ENCODE data around the gene FOXJ3.

FOXJ3 gene

GRCh38 chr1:42319128-42319851 is 15.7 kb downstream of the FOXJ3 start:
- peak; percentile 77 for DNase-seq (ENCODE audit: low read depth)
- H3K4me3 ChIP-seq (ENCODE audit: low read depth, low read length), result no peak overlapping the region
- no peak for TF ChIP-seq CTCF (conservative IDR thresholded peaks at IDR 0.05; ENCODE audit: low read depth, low read length)

- H3K4me3 ChIP-seq (ENCODE audit: low read depth, low read length), result no peak overlapping the region
- peak; percentile 40 for DNase-seq (ENCODE audit: low read depth)
- TF ChIP-seq CTCF (conservative IDR thresholded peaks at IDR 0.05; ENCODE audit: low read depth, low read length), result no peak
These were observed 16.4 kb downstream of the FOXJ3 start for GRCh38 chr1:42318601-42319000.

- DNase-seq (ENCODE audit: low read depth), result no peak
- no peak overlapping the region for H3K4me3 ChIP-seq (ENCODE audit: low read depth, low read length)
- TF ChIP-seq CTCF (conservative IDR thresholded peaks at IDR 0.05; ENCODE audit: low read depth, low read length), result no peak
These were observed 17.7 kb downstream of the FOXJ3 start for GRCh38 chr1:42317308-42317707.

- no peak for DNase-seq (ENCODE audit: low read depth)
- no peak for TF ChIP-seq CTCF (conservative IDR thresholded peaks at IDR 0.05; ENCODE audit: low read depth, low read length)
- no peak overlapping the region for H3K4me3 ChIP-seq (ENCODE audit: low read depth, low read length)
These were observed 18.7 kb downstream of the FOXJ3 start for GRCh38 chr1:42316292-42316691.

GRCh38 chr1:42315500-42315899 is 19.5 kb downstream of the FOXJ3 start:
- H3K4me3 ChIP-seq (ENCODE audit: low read depth, low read length), result no peak overlapping the region
- no peak for DNase-seq (ENCODE audit: low read depth)
- no peak for TF ChIP-seq CTCF (conservative IDR thresholded peaks at IDR 0.05; ENCODE audit: low read depth, low read length)

GRCh38 chr1:42313970-42314369 is 21.1 kb downstream of the FOXJ3 start:
- no peak overlapping the region for H3K4me3 ChIP-seq (ENCODE audit: low read depth, low read length)
- no peak for TF ChIP-seq CTCF (conservative IDR thresholded peaks at IDR 0.05; ENCODE audit: low read depth, low read length)
- DNase-seq (ENCODE audit: low read depth), result no peak

GRCh38 chr1:42312576-42313212 is 22.3 kb downstream of the FOXJ3 start:
- no peak overlapping the region for H3K4me3 ChIP-seq (ENCODE audit: low read depth, low read length)
- no peak for TF ChIP-seq CTCF (conservative IDR thresholded peaks at IDR 0.05; ENCODE audit: low read depth, low read length)
- peak; percentile 30 for DNase-seq (ENCODE audit: low read depth)
